Common myeloid progenitor, CD34-positive (primary cell): ENCODE measurements around the gene GLG1.

Experiments
- CTCF ChIA-PET: fragments of 350-600 bp; sonication (Branson Sonifier 250); formaldehyde crosslinking; loops from one replicate; lab custom pipeline; 2021; ENCODE audit warnings: antibody characterized with exemption; lab: Charles Lee
- POLR2A ChIA-PET: fragments of 350-600 bp; sonication (Branson Sonifier 250); formaldehyde crosslinking; loops from one replicate; lab custom pipeline; 2021; ENCODE audit warnings: antibody characterized with exemption; lab: Charles Lee
- DNase-seq, 3 donors: peaks; one replicate each; pipeline versions ENCODE4 v3.0.0 to v3.0.0-alpha.2; 2013
- H3K27ac ChIP-seq, 2 experiments: 1 replicate in 1 of 2; 2 replicates in 1 of 2; pipeline ENCODE4 v1.7.0; 2013; ENCODE audit warnings: inconsistent platforms in 2 of 2, low read length in 2 of 2, mild to moderate bottlenecking in 2 of 2, low read depth in 1 of 2, moderate library complexity in 1 of 2; ENCODE audit not compliant: severe bottlenecking in 2 of 2, insufficient read depth in 1 of 2, poor library complexity in 1 of 2
- H3K27me3 ChIP-seq, 5 experiments: replicated peaks in 2 of 5; 1 replicate in 3 of 5; 2 replicates in 2 of 5; pipeline versions ENCODE4 v1.6.1 to v1.7.0; 2013; ENCODE audit warnings: low read length in 4 of 5, mild to moderate bottlenecking in 2 of 5, moderate library complexity in 2 of 5, inconsistent platforms in 1 of 5; ENCODE audit not compliant: insufficient read depth in 5 of 5, control insufficient read depth in 4 of 5
- H3K36me3 ChIP-seq, 4 experiments: 1 replicate in 2 of 4; 2 replicates in 2 of 4; pipeline versions ENCODE4 v1.6.1 to v1.7.0; 2013; ENCODE audit warnings: low read length in 3 of 4, control low read depth in 1 of 4, mild to moderate bottlenecking in 1 of 4; ENCODE audit not compliant: control insufficient read depth in 4 of 4, insufficient read depth in 4 of 4
- H3K4me1 ChIP-seq, 4 experiments: 1 replicate in 3 of 4; 2 replicates in 1 of 4; pipeline versions ENCODE4 v1.6.1 to v1.7.1; 2013; ENCODE audit warnings: low read length in 3 of 4, mild to moderate bottlenecking in 3 of 4, control low read depth in 1 of 4, inconsistent platforms in 1 of 4, moderate library complexity in 1 of 4; ENCODE audit not compliant: control insufficient read depth in 4 of 4, insufficient read depth in 4 of 4; ENCODE audit errors: control extremely low read depth in 1 of 4
- H3K4me3 ChIP-seq, 7 experiments: 1 replicate in 4 of 7; 2 replicates in 3 of 7; pipeline versions ENCODE4 v1.5.1 to v1.7.0; 2013; ENCODE audit warnings: mild to moderate bottlenecking in 7 of 7, low read length in 6 of 7, moderate library complexity in 6 of 7, inconsistent platforms in 2 of 7, low read depth in 2 of 7, control low read depth in 1 of 7; ENCODE audit not compliant: insufficient read depth in 4 of 7, control insufficient read depth in 1 of 7; ENCODE audit errors: extremely low read depth in 1 of 7
- H3K9me3 ChIP-seq, 5 experiments: 1 replicate in 4 of 5; 2 replicates in 1 of 5; pipeline versions ENCODE4 v1.6.1 to v1.7.1; 2013; ENCODE audit warnings: low read length in 4 of 5, mild to moderate bottlenecking in 2 of 5, inconsistent platforms in 1 of 5, low read depth in 1 of 5, moderate library complexity in 1 of 5; ENCODE audit not compliant: control insufficient read depth in 4 of 5, insufficient read depth in 2 of 5; ENCODE audit errors: control extremely low read depth in 1 of 5
- WGBS: methylation state at CpG from one replicate; pipeline ENCODE4 v1.1.5; 2013; ENCODE audit not compliant: insufficient coverage; 5-methylcytosine and 5-hydroxymethylcytosine counted together

Gene GLG1

GRCh38 chr16:74649839-74650504, 43.1 kb upstream of the GLG1 start:
- Histone ChIP-seq H3K36me3 (peaks cover 12 to 86% (median 53%) of the 10 kb centered on the region in 4 experiments), H3K27me3 (no peaks in the 10 kb centered on the region), H3K9me3 (no peaks in the 10 kb centered on the region), H3K4me1 (peaks cover 0 to 11% (median 4%) of the 10 kb centered on the region in 4 experiments), H3K27ac (peak overlapping the region in 1 of 2 experiments; percentile 10), H3K4me3 (no peak overlapping the region)
- POLR2A ChIA-PET = no interaction called here
- no CpG with 5 or more reads among the region's 1 CpG for whole genome bisulfite sequencing
- CTCF ChIA-PET = interaction anchor here (1.4 to 4.4 kb wide), 3 partner anchors 8 to 14 kb away, joined by 4 to 20 read pairs (median 12); no protein-coding TSS in a partner anchor
- no peak for DNase-seq

DNA sequence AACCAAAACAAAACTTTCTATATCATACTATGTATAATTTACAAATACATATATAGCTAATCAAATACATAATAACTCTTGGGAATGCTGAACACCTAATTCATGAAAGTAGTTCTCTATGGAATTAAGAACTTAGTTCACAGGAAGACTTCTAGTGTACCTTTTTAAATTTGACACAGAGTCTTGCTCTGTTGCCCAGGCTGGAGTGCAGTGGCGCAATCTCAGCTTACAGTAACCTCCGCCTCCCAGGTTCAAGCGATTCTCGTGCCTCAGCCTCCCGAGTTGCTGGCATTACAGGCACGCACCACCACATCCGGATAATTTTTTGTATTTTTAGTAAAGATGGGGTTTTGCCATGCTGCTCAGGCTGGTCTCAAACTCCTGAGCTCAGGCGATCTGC, 35.1 kb upstream of the GLG1 start:
- DNase-seq = no peak
- Histone ChIP-seq H3K4me1 (no peaks in the 10 kb centered on the region), H3K36me3 (peaks cover 22 to 81% (median 52%) of the 10 kb centered on the region in 4 experiments), H3K27ac (no peak overlapping the region), H3K4me3 (no peak overlapping the region), H3K9me3 (no peaks in the 10 kb centered on the region), H3K27me3 (no peaks in the 10 kb centered on the region)
- ChIA-PET POLR2A (no interaction called here), CTCF (interaction anchor here (1.1 kb wide), 1 partner anchor 17 kb away, joined by 3 read pairs; no protein-coding TSS in a partner anchor)
- WGBS = 95% methylated on average over 8 of the region's 8 CpGs

DNA sequence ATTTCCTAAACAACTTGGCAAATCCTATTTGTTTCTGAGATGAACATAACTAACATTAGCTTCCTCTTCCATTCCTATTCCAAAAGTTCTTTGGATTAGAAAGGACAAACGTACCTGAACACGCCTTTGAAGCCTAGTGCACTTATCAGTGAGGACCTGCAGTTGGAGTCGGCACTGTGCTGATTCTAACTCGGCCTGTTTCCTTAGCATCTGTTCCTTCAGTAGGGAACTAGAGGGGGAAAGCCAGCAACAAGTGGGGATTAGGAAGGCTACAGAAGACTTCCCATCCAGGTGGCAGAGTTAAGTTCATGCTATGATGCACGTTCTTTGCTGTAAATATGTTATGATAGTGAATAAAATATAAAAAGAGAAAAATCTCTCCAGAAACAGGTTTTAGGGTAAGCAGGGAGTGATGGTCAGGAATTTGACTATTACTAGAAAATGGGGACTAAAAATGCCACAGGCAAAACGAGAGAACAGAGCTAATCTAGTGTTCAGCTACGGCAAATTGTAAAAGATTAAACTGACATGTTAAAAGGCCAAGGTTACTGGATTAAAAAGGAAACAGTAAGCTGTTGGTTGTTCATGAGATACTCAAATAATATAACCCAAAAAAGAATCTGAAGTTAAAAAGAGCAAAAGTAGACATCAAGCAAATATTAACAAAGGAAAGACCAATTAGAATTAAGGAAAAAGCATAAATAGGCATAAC, 31.0 kb upstream of the GLG1 start:
- ChIA-PET CTCF (interaction anchor here (1.3 to 3.0 kb wide), 3 partner anchors 11 to 15 kb away, joined by 4 to 12 read pairs (median 5); no protein-coding TSS in a partner anchor), POLR2A (interaction anchor here (0.7 kb wide), 1 partner anchor 221 kb away, joined by 4 read pairs; no protein-coding TSS in a partner anchor)
- Histone ChIP-seq H3K4me3 (no peak overlapping the region), H3K4me1 (no peaks in the 10 kb centered on the region), H3K27ac (no peak overlapping the region), H3K9me3 (no peaks in the 10 kb centered on the region), H3K27me3 (no peaks in the 10 kb centered on the region), H3K36me3 (peaks cover 8 to 76% (median 52%) of the 10 kb centered on the region in 4 experiments)
- WGBS = 96% methylated on average over 5 of the region's 7 CpGs
- DNase-seq = no peak

DNA sequence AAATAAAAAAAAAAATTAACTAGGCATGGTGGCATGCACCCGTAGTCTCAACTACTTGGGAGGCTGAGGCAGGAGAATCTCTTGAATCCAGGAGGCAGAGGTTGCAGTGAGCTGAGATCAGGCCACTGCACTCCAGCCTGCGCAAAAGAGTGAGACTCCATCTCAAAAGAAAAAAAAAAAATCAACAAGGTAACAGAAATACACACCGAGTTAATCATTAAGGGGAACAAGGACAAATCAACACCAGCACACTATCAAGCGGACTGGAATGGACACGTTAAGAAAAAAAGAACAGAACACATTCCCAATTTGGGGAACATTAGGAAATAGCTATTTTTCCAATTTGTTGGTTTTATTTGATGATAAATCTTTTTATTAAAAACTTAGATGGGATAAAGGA, 28.4 kb upstream of the GLG1 start:
- H3K4me1 ChIP-seq = no peaks in the 10 kb centered on the region
- CTCF ChIA-PET = interaction anchor here (3.6 kb wide), 1 partner anchor 10 kb away, joined by 10 read pairs; no protein-coding TSS in a partner anchor
- H3K36me3 ChIP-seq = peaks cover 14 to 86% (median 68%) of the 10 kb centered on the region in 4 experiments
- no peak overlapping the region for H3K4me3 ChIP-seq
- no peaks in the 10 kb centered on the region for H3K27me3 ChIP-seq
- H3K9me3 ChIP-seq = no peaks in the 10 kb centered on the region
- no peak for DNase-seq
- H3K27ac ChIP-seq = no peak overlapping the region
- POLR2A ChIA-PET = no interaction called here
- 57% methylated on average over 1 of the region's 5 CpGs for WGBS

- no peak overlapping the region for H3K4me3 ChIP-seq
- no peaks in the 10 kb centered on the region for H3K27me3 ChIP-seq
- H3K4me1 ChIP-seq = no peaks in the 10 kb centered on the region
- WGBS = 96% methylated on average over 3 of the region's 7 CpGs
- H3K36me3 ChIP-seq = peaks cover 20 to 90% (median 73%) of the 10 kb centered on the region in 4 experiments
- DNase-seq = no peak
- H3K27ac ChIP-seq = no peak overlapping the region
- H3K9me3 ChIP-seq = no peaks in the 10 kb centered on the region
- ChIA-PET CTCF (interaction anchor here (3.6 kb wide), 1 partner anchor 9 kb away, joined by 10 read pairs; no protein-coding TSS in a partner anchor), POLR2A (interaction anchor here (0.7 kb wide), 1 partner anchor 187 kb away, joined by 3 read pairs; no protein-coding TSS in a partner anchor)
These were observed 26.8 kb upstream of the GLG1 start for GRCh38 chr16:74633686-74634085.

DNA sequence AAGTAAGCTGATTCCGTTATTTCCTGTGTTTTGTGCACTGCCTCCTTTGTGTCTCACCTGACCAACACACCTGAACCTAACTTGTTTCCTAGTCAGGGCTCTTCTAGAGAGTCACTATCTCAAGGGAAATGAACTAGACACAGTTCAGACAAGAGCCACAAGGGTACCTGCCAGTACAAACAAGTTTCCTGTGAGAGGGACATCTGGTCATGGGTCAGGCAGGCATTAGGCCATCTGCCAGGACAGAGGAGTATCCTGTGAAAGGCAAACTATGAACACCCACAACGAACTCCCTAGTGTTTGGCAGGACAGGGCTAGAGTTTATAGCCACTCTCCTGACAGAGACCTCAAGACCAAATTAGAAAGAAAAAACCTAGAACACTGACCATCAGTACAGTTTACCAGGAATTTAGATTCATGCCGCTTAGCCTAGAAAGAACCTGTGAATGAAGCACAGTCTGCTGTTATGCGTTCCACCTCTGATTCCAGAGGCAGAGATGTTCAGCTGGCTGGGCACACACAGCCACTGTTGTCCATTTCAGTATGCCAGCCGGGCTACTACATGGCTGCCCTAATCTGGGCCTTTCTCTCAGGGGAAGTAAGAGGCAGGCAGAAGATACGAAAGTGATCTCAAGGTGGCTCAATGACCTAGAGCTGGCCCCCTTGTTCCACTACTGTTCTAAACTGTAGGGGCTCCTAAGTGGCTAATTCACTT, 20.7 kb upstream of the GLG1 start:
- Histone ChIP-seq H3K27ac (no peak overlapping the region), H3K27me3 (no peaks in the 10 kb centered on the region), H3K9me3 (no peaks in the 10 kb centered on the region), H3K4me3 (no peak overlapping the region), H3K36me3 (peaks cover 32 to 96% (median 79%) of the 10 kb centered on the region in 4 experiments), H3K4me1 (no peaks in the 10 kb centered on the region)
- 97% methylated on average over 4 of the region's 6 CpGs for WGBS
- ChIA-PET CTCF (interaction anchor here (0.7 to 1.0 kb wide), 2 partner anchors 10 to 116 kb away, joined by 3 to 4 read pairs; no protein-coding TSS in a partner anchor), POLR2A (no interaction called here)
- no peak for DNase-seq
